Lung (tissue), 12 donors: ENCODE data around the gene TMEM266. TPM values are rescaled to one million over a fixed set of nuclear protein-coding genes. Genes with fewer than 3 reads are reported as not detected.

ENCODE experiments used
- ATAC-seq: fragments of 200-7000 bp; cut with Tn5 transposase; one replicate; pipeline ENCODE4 v1.9.1; 2020; ENCODE audit warnings: moderate number of reproducible peaks; ENCODE audit not compliant: insufficient read depth, low FRiP score
- DNase-seq, 3 donors: peaks; one replicate each; pipeline ENCODE4 v3.0.0-alpha.2; 2013 to 2017
- H3K27ac ChIP-seq, 2 donors: one replicate each; pipeline ENCODE4 v1.5.1; 2013; ENCODE audit warnings: mild to moderate bottlenecking in 2 of 2, moderate library complexity in 2 of 2, control low read depth in 1 of 2, inconsistent platforms in 1 of 2, low read depth in 1 of 2, low read length in 1 of 2
- H3K27me3 ChIP-seq, 3 donors: one replicate each; pipeline ENCODE4 v1.5.1; 2013; ENCODE audit warnings: low read length in 2 of 3; ENCODE audit not compliant: control insufficient read depth in 3 of 3, insufficient read depth in 3 of 3
- H3K36me3 ChIP-seq, 4 donors: one replicate each; pipeline ENCODE4 v1.5.1; 2013; ENCODE audit warnings: low read length in 4 of 4, mild to moderate bottlenecking in 1 of 4, moderate library complexity in 1 of 4; ENCODE audit not compliant: control insufficient read depth in 4 of 4, insufficient read depth in 4 of 4
- H3K4me1 ChIP-seq, 5 donors: one replicate each; pipeline ENCODE4 v1.5.1; 2013; ENCODE audit warnings: low read length in 5 of 5, mild to moderate bottlenecking in 2 of 5, moderate library complexity in 1 of 5; ENCODE audit not compliant: control insufficient read depth in 5 of 5, insufficient read depth in 5 of 5
- H3K4me3 ChIP-seq: one replicate; pipeline ENCODE4 v1.5.1; 2013; ENCODE audit warnings: mild to moderate bottlenecking, control low read depth, moderate library complexity
- H3K9ac ChIP-seq, 2 donors: one replicate each; pipeline ENCODE4 v1.5.1; 2013; ENCODE audit warnings: low read length in 2 of 2, control low read depth in 1 of 2; ENCODE audit not compliant: insufficient read depth in 1 of 2
- H3K9me3 ChIP-seq, 4 donors: one replicate each; pipeline ENCODE4 v1.5.1; 2013; ENCODE audit warnings: low read length in 3 of 4, mild to moderate bottlenecking in 1 of 4, moderate library complexity in 1 of 4; ENCODE audit not compliant: control insufficient read depth in 4 of 4, insufficient read depth in 3 of 4
- CTCF ChIP-seq: IDR thresholded peaks from 2 replicates; pipeline ENCODE4 v1.5.1; 2012; ENCODE audit warnings: mild to moderate bottlenecking; ENCODE audit errors: control extremely low read depth, extremely low read depth
- WGBS, 2 donors: extraction: QIAGEN DNeasy Blood & Tissue Kit; methylation state at CpG; one replicate each; pipeline ENCODE4 v1.1.7; 2013; 5-methylcytosine and 5-hydroxymethylcytosine counted together
- polyA plus RNA-seq, 2 donors: library from polyadenylated mRNA; stranded (reverse); fragments of 200-250 nt; gene quantifications; one replicate each; pipeline ENCODE4 v1.2.1, GENCODE V29; 2013
- total RNA-seq, 2 donors: library from RNA; depleted of rRNA in 1 of 2; stranded (reverse); fragments of >200 nt in 1 of 2; gene quantifications; one replicate each; pipeline ENCODE4 v1.2.1, GENCODE V29; 2014 to 2021
- donor health status: control.
- donor health status: control.
- donor health status: Bipolar disorder and iron deficiency.
- donor health status: healthy.
- donor health status: DM: yes; HTN: yes; CAD: no.

TMEM266 gene
- total and polyA plus RNA-seq, 4 donors = 1.1 to 4.4 (median 1.5) TPM

GRCh38 chr15:76200083-76200465 is 140.3 kb downstream of the TMEM266 start:
- DNase-seq = no peak

DNA sequence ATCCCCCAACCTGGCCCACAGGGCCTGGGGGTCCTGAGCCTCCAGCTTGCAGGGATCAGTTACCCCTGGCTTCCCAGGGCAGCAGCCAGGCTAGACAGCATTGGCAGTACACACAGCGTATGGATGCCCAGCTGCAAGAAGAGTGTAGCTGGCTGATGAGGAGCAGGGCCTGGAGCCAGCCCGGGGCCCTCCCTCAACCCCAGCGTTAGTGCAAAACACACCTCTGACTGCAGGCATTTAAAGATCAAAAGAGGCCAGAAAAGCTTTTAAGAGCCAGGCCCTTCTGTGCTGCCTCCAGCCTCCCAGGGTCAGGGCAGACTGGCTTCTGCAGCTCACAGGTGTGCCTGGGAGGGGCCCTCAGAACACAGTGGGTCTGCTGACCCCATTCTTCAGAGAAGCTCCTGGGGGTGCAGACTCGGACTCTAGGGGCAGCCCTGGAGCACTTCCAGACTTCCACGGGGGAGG is 140.9 kb downstream of the TMEM266 start:
- Histone ChIP-seq H3K9me3 (no peaks in the 10 kb centered on the region), H3K4me1 (peaks cover 0 to 7% (median 4%) of the 10 kb centered on the region in 5 donors), H3K36me3 (peaks cover 0 to 4% (median 1%) of the 10 kb centered on the region in 4 donors), H3K27ac (no peak overlapping the region), H3K9ac (no peak overlapping the region), H3K4me3 (no peak overlapping the region), H3K27me3 (no peaks in the 10 kb centered on the region)
- no peak for TF ChIP-seq CTCF
- 63 to 66% methylated on average over 5 of the region's 5 CpGs for WGBS, 2 donors
- DNase-seq = peak in 1 of 3 donors; percentile 22
- no peak for ATAC-seq

More at GRCh38 chr15:76200083-76200465, 140.3 kb downstream of the TMEM266 start:
- H3K9ac ChIP-seq = no peak overlapping the region
- no peaks in the 10 kb centered on the region for H3K27me3 ChIP-seq
- no peak overlapping the region for H3K4me3 ChIP-seq
- TF ChIP-seq CTCF = no peak
- WGBS, 2 donors = 98% methylated on average over 6 of the region's 6 CpGs
- no peaks in the 10 kb centered on the region for H3K9me3 ChIP-seq
- H3K4me1 ChIP-seq = peaks cover 0 to 7% (median 4%) of the 10 kb centered on the region in 5 donors
- no peak for ATAC-seq
- no peak overlapping the region for H3K27ac ChIP-seq
- H3K36me3 ChIP-seq = peaks cover 0 to 3% (median 1%) of the 10 kb centered on the region in 4 donors

DNA sequence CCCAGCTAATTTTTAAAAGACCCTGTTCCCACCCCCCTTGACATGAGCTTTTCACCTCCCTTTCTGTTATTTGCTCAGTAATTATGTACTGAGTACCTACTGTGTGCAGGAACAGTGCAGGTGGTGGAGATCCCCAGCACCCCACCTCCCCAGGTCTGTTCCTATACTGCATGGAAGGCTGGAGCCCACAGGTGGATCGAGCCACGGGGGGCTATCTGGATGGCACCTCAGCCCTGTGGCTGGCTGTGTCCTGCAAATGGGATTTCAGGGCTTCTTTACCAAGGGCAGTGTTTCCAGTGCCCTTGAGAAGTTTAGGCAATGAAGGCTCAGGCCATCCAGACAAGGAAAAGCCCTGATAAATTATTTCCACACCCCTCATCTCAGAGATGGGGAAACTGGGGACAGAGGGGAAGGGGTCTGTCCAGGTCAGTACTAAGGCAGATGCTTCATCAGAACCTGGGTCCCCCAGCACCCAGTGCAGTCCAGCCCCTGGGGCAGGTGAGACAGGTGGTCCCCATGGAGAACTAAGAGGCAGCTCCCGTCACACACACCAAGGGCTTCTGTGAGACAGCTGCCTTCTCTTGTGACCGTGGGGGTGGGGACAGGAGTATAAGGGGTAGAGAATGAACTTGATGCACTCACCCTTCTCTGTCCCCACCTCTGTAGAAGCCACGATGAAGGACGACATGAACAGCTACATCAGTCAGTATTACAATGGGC is 141.9 kb downstream of the TMEM266 start:
- H3K4me1 ChIP-seq = peaks cover 0 to 6% (median 2%) of the 10 kb centered on the region in 5 donors
- no peak for TF ChIP-seq CTCF
- whole genome bisulfite sequencing, 2 donors = 86 to 96% methylated on average over 6 of the region's 6 CpGs
- ATAC-seq (no peak), DNase-seq (peak in 1 of 3 donors; percentile 2)
- H3K4me3 ChIP-seq = no peak overlapping the region
- H3K27me3 ChIP-seq = no peaks in the 10 kb centered on the region
- no peak overlapping the region for H3K27ac ChIP-seq
- H3K9me3 ChIP-seq = no peaks in the 10 kb centered on the region
- peaks cover 0 to 8% (median 1%) of the 10 kb centered on the region in 4 donors for H3K36me3 ChIP-seq
- H3K9ac ChIP-seq = no peak overlapping the region
